Activated T-cell treated with anti-CD3 and anti-CD28 coated beads for 1 hour (primary cell): ENCODE results near the gene SLC41A3.

Experiments used
- DNase-seq: peaks from one replicate; pipeline ENCODE4 v3.0.0-alpha.2; 2020; ENCODE audit warnings: low read depth

Gene SLC41A3

DNA sequence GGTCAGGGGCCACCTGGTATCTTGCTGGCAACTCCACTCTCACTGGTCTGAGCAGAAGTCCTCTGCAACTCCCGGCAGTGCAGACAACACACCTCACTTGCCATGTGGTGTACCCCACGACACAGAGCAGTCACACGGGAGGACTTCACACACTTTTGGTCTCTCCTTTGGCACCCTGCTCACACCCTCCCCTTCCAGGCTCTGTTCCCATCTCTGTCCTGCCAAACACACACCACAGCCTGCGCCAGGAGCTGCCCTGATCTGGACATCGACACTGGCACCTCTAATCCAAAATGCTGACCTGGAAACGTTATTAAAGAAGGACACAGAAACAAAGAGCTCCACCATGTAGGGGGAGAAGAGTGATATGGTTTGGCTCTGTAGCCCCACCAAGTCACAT is 57.2 kb downstream of the SLC41A3 start:
- no peak for DNase-seq

DNA sequence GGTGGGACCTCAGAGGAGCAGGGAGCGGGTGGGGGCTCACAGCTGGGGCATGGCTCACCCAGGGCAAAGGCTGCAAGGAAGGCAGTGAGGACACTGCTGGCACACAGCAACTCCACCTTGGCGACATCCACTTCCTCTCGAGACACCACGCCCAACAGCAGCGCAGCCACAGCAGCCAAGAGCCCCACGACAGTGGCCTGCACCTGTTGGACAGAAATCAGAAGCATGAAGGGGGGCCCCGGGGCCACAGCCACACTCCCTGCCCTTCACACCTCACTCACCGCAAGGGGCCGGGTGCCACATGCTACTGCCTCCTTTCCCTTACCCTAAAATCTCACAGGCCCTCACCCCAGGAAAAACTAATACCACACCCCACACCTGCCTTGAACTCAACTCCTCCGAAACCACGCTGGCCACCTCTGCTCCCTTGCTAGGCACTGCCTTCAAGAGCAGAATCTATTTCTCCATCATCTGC is 57.6 kb downstream of the SLC41A3 start:
- no peak for DNase-seq

DNA sequence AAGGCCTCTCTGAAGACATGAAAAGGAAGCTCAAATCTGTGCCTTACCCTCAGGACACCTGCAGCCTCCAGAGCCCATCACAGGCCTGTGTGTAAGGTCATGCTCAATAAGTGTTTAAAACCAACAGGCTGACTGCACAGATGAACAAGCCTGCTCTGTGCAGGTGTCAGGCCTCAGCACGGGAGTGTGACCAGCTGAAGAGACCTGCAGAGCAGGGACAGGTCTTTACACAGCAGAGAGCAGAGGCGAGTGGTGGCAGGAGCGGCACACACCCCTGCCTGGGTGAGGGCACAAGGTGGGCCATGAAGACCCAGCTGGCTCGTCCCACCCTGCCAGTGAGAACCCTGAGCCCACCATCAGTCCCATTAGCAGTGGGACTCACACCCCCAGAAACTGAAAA is 58.1 kb downstream of the SLC41A3 start:
- no peak for DNase-seq

GRCh38 chr3:126025116-126025729 is 58.7 kb downstream of the SLC41A3 start:
- no peak for DNase-seq

DNA sequence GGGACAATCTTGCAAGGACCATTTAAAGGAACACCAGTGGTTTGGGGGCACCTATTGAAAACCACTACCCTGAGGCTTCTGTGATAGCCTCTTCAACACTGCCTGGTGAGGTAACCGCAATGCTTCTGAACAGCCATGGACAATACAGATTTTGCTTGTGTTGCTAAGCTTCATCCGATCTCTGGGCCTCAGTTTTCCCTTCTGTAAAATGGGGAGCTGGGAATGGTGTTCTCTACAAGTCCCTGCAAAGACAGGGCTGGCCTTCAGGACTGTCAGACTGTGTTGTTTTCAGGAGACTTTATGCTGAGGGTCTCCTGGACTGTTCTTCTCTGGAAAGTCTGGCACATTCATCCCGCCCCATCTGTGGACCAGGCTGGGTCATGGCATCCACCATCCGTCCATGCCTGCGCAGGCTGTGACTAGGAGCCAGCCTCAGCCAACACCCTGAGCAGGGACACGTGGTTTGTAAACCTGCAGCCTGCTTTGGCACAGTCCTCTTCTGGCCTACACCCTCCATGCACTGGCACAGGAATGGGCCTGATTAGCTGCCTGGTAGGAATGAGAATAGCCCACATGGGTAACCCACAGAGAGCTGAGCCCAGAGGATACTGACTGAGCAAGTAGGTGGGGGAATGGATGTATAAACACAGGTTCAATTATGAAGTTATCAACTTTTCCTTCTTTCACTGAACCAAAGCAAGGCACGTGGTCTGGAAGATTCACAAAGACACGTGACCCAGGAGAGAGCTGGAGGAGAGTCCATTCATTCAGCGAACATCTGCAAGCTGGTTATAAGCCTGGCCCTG is 59.7 kb downstream of the SLC41A3 start:
- DNase-seq, result no peak

DNA sequence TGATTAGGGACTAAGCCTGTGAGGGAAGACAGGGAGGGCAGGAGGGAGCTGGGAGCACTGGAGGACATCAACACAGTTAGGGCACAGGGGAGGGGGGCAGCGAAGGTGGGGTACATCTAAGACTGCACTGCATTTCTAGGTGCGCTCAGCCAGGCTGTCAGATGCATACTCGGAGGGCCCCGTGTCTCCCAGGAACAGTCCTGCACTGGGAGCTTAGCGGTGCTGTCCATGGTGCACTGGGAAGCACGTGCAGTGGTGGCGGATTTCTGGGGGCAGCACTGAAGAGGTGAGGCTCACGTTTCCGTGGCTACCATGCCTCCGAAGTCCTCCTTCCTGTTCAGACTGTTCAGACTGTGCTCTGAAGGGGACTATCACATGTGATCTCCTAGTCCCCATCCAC is 60.5 kb downstream of the SLC41A3 start:
- no peak for DNase-seq

GRCh38 chr3:126022741-126023359 is 61.1 kb downstream of the SLC41A3 start:
- DNase-seq, result no peak

DNA sequence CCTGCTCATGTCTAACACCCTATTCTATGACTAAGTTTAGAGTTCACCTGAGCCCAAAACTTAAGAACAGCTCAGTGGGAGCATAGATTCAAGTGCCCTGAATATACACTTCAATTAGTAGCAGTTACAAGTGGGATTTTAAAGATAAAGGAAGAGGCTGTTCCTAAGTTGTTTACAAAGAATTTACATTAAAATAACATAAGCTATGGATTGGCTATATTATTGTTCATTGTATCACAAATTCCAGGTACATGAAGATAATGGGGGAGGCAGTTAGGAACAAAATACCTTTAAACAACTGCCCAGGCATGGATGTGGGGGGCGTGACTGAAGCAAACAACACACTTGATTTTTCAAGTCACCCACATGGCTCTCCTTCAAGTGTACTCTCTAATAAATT is 62.2 kb downstream of the SLC41A3 start:
- no peak for DNase-seq

DNA sequence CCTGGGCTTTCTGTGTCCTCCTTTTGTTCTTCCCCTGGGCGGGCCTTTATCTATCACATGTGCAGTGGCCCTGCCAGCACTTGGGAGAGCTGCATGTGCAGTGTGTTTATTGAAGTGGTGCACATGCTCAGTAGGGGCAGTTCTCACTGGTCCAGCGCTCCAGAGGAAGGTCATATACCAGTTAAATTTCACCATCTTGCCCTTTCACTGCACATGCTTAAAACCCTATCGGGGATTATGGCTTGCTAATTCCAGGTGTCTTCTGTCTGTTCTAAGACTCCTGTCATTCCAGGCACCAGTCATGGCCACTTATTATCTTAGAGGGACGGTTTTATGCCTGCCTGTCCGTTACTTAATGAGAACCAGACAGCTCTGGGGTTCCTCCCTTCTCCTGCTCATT is 62.7 kb downstream of the SLC41A3 start:
- no peak for DNase-seq

GRCh38 chr3:126019683-126020082 is 64.2 kb downstream of the SLC41A3 start:
- DNase-seq, result no peak

DNA sequence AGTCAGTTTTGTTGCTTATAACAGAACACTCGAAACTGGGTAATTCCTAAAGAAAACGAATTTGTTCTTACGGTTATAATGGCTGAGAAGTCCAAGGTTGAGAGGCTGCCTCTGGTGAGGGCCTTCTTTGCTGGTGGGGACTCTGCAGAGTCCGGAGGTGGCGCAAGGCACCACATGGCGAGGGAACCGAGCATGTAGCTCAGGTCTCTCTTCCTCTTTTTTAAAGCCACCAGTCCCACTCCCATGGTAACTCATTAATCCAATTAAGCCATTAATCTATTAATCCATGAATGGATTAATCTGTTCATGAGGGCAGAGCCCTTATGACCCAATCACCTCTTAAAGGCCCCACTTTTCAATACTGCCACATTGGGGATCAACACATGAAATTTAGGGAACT is 64.9 kb downstream of the SLC41A3 start:
- no peak for DNase-seq

DNA sequence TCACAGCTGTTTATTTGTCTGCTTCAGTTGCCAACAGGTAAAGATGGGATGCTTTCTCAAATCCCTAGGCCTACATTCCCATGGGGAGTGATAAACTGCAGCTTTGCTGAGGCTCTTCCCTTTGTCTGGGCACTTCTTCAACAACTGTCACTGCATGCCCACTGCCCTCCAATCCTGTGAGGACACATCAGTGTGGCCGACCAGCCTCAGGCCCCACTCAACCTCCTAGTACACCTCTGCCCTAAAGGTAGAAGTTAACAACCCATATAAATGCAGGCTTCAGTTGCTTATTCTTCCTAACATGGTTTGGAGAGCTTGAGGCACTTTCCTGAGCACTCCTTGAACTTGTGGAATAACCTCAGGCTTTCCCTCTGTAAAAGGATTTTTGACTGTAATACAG is 65.4 kb downstream of the SLC41A3 start:
- DNase-seq, result no peak

- no peak for DNase-seq
Measured at GRCh38 chr3:126017362-126017761, 66.6 kb downstream of the SLC41A3 start.

- no peak for DNase-seq
Measured at GRCh38 chr3:126016616-126017015, 67.3 kb downstream of the SLC41A3 start.

DNA sequence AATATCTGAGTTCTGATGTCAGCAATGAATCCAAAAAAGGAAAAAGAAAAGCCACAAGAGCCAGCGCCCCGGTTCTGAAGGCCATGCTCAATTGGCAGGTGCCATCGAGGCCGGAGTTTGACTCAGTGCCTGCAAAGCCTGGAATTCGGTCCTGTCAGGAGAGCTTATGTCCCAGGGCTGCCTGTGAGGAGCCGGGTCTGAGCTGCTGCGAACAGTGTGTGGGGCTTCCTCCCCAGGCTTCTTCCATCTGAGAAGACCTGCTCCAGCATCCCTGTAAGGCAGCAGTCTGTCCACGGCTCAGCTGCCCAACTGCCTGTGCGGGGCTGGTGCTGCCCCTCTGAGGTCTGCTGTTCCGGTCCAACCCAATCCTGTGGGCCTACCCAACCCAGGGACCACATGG is 68.8 kb downstream of the SLC41A3 start:
- no peak for DNase-seq

DNA sequence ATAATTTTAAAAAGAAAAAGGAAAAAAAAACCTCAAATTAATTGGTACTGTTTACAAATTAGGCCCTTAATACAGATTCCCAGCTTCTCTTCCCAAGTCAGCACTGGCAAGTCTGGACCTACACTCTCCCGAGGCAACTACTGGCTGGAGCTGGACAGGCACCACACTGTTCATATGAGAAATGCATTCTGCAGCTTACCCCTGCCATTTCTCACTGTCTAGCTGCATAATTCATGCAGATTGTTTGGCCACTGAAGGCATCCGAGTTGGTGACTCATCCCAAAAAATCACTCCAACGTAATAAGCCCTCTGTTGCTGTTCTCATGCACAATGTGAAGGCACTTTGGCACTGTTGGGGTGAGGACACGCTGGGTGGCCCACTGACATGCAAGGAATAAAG is 69.7 kb downstream of the SLC41A3 start:
- no peak for DNase-seq

- no peak for DNase-seq
Measured at GRCh38 chr3:126013751-126014156, 70.2 kb downstream of the SLC41A3 start.

DNA sequence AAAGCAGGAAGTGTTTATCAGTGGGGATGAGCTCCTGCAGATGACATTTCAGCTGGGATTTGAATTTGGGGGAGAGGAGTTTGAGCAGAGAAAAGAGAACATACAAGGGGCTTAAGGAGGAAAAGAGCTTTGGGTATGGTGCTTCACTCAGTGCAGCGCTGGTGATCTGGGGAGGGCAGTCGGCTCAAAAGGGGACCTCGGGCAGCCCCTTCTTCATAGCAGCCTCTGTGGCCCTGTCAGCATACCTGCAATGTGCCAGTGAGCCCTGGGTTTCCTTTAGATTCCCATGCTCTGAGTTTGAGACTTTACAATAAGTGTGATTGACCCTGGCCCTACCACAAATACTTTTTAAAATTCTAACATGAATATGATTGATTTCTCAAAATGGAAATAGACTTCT is 74.7 kb downstream of the SLC41A3 start:
- DNase-seq, result no peak

DNA sequence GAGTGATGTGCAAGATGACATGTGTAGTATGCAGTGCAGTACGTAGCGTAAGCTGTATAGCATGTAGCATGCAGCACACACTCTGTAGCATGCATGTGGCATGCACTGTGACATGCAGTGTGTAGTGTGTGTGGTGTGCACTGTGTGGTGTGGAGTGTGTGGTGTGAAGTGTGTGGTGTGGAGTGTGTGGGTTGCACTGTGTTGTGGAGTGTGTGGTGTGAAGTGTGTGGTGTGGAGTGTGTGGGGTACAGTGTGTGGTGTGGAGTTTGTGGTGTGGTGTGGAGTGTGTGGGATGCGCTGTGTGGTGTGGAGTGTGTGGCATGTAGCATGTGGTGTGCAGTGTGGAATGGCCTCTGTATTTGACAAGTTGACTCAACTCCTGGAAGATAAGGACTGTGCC is 75.7 kb downstream of the SLC41A3 start:
- DNase-seq, result no peak

GRCh38 chr3:126005951-126006350 is 78.0 kb downstream of the SLC41A3 start:
- DNase-seq, result no peak

- no peak for DNase-seq
Measured at GRCh38 chr3:126004692-126005091, 79.2 kb downstream of the SLC41A3 start.

GRCh38 chr3:126004217-126004616 is 79.7 kb downstream of the SLC41A3 start:
- no peak for DNase-seq

DNA sequence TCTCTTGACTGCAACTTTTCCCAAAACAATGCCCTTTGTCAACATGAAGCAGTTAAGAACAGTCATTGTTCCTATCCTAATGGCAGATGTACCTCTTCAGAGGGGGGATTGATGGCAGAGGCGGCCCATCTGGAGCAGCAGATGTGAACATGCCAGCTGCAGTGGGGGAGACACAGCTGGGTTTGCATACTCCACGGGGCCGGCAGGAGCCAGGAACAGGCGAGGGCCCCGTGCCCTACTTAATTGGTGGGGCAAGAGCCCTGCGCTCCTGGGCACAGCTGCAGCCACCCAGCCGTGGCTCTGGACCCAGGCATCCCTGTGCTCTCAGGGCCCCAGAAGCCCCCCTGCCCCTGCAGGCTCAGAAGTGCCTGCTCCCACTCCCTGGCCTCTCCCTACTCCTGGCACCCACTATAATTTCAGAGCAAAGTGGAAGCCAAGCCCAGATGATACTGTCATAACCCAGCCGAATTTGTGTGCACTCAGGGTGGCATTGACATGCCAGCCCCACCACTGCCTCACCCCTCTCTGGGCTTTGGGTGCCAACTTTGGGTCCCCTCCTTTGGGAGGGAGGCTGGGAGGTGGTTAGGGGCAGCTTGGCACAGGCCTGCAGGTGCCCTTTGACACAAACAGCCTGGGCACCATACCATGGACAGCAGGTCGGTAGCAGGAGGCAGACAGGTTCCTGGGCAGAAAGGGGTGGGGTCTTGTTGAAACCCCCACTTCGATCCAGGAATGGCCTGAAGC is 80.3 kb downstream of the SLC41A3 start:
- no peak for DNase-seq
